ENCODE data around the gene INPP5A.
"Not testable (repeated sequence)": the region's sequence is repeated elsewhere in the genome, so short reads cannot be mapped to it uniquely, and the experiment has no call there.

The INPP5A gene, protein sequence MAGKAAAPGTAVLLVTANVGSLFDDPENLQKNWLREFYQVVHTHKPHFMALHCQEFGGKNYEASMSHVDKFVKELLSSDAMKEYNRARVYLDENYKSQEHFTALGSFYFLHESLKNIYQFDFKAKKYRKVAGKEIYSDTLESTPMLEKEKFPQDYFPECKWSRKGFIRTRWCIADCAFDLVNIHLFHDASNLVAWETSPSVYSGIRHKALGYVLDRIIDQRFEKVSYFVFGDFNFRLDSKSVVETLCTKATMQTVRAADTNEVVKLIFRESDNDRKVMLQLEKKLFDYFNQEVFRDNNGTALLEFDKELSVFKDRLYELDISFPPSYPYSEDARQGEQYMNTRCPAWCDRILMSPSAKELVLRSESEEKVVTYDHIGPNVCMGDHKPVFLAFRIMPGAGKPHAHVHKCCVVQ

DNA sequence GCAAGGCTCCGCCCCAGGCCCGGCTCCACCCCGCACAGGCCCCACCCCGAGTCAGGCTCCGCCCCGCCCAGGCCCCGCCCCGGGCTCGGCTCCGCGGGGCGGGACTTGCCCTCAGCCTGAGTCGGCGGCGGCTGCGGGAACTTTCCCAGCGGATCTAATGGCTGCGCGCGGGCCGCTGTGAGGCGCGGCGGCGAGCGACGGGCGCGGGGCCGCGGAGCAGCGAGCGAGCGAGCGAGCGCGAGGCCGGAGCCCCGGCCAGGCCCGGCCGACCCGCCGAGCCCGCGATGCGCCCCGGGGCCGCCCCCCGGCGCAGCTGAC, at the start of gene INPP5A:
Gene INPP5A (plus strand): TSS at position 104 of the 318 bp plus-strand sequence. CDS start 310 bp downstream, outside the sequence.
- FAIRE-seq: no peak

DNA sequence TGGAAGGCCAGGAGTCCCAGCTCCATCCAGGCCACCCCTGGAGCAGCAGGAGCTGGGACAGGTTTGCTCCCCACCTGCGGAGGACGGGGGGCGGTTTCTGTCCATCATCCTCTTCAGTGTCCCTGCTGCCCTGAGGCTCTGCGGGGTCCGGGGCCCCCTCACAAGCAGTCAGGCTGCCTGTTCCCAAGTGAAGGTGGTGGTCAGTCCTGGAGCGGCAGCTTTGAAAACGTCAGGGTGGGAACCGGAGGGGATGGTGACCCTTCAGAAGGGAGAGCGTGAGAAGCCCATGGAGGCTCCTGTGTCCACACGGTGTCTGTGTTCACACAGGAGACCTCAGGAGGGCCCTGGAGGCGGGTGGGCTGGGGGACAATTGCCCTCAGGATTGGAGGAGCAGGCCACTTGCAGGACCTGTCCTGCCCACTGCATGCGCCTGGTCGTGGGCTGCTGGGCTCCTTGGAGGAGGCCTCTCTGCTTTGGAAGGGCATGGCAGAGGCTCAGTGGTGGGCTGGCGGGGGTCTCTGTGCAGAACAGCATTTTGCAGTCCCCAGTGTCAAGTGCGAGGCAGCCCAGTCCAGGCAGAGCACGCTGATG, 49.3 kb upstream of the INPP5A start:
- no peak for FAIRE-seq

DNA sequence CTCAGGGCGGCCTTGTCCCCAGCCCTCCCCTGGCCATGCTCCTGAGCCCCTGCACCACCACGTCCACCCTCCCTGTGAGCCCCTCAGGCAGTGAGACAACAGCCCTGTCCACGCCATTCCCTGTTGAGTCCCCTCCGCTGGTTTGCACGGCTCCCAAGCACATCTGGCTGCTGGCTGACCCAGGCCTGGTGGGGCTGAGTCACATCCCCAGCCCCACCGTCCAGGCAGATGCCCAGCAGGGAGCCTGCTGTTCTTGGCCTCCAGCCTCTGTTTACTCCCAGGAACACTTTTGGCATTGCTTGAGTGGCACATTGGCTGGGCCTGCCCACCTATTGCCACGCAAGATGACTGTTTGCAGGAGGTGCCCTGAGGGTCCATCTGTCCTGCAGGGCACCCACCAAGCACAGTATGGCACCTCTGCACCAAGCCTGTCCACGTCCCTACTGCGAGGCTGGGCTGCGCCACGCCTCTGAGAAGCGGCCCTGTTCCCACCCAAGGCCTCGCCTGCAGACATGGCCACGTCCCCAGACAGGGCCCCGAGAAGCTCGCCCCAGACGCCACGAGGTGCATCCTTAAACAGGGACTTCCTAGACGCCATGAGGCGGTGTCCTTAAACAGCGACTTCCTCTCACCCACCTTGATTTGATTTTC, 48.4 kb upstream of the INPP5A start:
- no peak for FAIRE-seq

DNA sequence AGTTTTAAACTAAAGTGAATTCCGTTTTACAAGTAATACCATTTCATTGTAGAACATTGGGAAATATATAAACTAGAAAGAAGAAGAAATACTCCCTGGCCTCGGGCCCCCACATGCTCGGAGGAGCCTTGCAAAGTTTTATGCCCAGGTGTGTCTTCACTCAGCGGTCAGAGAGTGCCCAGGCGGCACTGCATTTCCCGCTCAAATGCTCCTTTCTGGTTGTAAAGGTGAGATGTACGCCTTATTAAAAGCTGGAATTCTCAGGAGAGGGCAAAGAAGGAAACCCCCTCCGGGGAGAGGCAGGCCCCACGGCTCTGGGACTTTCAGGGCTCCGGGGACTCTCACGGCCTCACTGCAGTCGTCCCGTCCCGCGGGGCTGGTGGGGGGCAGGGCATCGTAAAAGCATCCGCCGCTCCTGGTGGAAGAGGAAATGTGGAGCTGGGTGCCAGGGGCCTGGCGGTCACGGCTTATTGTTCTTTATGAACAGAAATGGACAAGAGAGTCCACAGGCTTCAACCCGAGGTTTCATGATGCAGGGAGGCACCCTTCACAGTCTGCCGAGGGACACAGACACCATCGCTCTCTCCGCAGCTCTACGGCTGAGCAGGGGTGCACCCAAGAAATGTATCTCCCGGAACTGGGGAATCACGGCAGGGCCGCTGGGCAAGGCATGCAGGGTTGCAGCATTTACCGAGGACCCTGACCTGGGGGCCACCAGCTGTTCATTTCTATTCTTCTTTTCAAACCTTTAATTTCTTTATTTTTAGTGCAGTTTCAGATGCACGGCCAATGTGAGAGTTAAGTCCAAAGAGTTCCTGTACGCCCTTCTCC, 47.7 kb upstream of the INPP5A start:
- no peak for FAIRE-seq

DNA sequence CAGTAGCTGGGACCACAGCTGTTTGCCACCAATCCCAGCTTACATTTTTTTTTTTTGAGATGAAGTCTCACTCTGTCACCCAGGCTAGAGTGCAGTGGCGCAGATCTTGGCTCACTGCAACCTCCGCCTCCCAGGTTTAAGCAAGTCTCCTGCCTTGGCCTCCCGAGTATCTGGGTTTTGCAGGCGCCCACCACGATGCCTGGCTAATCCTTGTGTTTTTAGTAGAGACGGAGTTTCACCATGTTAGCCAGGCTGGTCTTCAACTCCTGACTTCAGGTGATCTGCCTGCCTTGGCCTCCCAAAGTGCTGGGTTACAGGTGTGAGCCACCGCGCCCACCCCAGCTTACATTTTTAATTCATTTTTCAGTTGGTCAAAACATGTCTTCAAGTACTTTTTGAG, 46.1 kb upstream of the INPP5A start:
- FAIRE-seq: not testable (repeated sequence)

DNA sequence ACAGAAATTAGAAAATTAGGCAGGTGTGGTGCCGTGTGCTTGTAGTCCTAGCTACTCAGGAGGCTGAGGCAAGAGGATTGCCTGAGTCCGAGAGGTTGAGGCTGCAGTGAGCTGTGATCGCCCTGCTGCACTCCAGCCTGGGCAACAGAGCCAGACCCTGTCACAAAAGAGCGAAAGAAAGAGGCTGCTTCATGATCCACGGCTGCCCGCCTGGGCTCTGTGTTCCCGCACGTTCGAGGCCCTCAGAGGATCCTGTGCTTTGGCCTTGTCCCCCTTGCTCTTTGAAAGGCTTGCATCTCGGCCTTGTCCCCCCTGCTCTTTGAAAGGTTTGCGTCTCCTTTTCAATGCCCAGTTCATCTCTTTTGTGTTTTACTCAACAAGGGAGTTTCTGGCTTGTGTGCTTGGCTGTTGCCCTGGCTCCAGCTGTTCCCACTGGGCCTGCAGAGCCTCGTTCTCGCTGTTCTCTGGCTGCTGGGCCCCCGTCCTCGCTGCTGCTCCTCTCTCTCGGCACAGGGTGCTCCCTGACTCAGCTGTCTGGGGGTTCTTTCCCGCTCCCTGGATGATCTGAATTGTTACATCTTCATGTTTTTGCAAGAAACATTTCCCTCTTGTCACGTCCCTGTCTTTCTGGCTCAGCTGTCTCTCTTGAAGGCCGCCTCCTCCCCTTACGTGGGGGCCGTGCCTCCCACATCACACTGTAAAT, 45.1 kb upstream of the INPP5A start:
- FAIRE-seq: no peak

DNA sequence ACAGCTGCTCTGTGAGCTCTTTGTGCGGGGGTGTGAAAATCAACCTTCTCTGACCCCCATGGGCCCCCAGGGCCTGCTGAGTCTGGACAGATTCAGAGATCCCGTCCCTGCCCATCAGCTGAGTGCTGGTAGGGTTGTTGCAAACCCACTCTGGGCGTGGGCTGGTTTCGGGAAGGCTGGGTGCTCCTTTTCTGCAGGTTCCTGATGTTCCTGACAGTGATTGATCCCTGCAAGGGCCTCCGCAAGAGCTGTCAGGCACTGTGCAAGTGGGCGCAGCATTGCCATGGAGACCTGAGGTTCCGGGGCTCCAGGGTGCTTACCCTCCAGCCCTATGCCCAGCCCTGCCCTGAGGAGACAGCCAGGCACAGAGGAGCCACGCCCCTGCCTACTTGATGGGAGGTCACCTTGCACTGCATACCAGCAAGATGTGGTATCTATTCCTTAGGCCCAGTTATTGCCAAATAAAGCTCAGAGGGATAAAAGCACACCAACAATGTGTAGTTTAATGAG, 44.3 kb upstream of the INPP5A start:
- FAIRE-seq: no peak

DNA sequence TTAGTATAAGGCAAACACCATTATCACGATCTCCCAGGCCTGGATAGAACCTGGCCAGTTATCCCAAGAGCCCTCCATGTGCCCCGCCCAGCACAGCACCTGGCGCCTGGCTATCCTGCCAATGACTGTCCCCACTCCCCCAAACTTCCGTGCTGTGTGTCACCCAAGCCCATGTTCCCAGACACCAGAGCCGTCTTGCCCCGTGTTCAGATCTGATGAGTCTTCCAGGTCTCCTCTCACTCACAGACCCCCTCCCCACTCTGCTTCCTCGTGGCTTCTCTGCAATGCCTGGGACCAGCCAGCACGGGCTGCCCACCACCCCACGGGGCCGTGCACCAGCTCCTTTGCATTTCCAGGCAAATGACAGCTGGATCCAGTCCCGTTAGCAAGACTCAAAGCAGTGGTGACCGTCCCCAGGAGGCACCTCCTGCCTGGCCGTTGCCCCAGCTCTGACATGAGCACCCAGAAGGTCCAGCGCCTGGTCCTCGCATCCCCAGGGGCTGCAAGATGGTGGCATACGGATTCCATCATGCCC, 43.8 kb upstream of the INPP5A start:
- no peak for FAIRE-seq

DNA sequence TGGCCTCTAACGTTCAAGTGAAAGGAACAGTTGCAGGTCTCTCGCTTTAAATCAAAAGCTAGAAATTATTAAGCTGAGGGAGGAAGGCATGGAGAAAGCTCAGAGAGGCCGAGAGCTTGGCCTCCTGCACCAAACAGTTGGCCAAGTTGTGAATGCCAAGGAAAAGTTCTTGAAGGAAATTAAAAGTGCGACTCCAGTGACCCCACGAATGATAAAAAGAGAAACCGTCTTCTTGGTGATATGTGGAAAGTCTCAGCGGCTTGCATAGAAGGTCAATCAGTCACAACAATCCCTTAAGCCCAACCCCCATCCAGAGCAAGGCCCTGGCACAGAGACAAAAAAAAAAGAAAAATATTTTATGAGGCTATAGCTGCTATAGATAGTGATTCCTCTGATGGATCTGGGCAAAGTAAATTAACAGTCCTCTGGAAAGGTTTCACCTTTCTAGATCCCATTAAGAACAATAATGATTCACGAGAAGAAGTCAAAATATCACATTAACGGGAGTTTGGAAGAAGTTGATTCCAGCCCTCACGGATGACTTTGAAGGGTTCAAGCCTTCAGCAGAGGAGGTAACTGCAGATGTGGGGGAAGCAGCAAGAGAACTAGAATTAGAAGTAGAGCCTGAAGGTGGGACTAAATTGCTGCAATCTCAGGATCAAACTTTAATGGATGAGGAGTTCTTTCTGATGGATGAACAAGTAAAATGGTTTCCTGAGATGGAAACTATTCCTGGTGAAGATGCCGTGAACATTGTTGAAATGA, 42.5 kb upstream of the INPP5A start:
- FAIRE-seq: no peak

DNA sequence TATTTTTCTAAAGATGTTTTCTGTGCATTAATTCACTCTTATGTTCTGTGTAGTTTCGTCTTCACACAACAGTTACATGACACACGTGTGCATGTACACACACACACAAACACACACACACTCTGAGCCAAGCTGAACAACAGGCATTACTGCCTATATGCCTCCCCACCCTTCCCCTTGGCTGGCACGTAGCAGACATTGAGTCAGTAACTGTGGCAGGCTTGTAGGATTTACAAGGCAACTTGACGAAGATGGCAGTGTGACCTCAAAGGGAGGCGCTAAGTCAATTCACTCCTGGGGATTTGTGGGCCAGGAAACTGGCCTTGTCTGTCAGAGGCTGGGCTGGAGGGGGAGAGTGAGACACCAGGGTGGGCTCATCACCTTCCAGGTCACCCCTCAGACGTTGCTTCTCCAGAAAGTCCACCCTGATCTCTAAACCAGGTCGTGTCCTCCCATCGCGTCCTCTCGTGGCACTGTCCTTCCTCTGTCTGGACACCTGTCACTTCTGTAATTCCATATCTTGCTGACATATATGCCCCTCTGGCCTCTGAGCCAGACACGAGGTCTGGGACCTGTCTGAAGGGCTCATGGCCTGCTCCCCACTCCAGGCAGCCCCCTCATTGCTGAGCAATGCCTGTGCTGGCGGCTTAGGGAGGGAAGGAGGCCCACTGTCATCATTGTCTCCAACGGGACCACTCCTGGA, 41.1 kb upstream of the INPP5A start:
- FAIRE-seq: no peak

DNA sequence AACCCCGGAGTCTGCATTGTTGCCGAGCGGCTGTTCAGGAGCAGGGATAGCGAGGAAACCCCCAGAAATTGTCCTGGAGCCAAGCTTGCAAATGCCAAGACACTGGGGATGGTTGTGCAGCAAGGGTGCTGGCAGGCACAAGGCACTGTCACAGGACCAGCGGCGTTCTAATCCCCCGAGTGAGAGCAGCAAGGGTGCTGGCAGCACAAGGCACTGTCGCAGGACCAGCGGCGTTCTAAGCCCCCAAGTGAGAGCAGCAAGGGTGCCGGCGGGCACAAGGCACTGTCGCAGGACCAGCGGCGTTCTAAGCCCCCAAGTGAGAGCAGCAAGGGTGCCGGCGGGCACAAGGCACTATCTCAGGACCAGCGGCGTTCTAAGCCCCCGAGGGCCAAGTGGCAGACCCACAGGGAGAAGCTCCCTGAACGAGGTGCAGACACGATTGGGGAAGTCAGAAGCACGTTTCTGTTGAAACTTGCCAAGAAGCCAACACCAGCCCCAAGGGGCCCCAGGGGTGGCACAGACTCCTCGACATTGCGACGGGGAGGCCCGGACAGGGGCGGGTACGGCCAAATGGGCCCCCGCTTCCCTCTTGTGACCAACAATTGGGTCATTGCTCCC, 40.4 kb upstream of the INPP5A start:
- FAIRE-seq: no peak

DNA sequence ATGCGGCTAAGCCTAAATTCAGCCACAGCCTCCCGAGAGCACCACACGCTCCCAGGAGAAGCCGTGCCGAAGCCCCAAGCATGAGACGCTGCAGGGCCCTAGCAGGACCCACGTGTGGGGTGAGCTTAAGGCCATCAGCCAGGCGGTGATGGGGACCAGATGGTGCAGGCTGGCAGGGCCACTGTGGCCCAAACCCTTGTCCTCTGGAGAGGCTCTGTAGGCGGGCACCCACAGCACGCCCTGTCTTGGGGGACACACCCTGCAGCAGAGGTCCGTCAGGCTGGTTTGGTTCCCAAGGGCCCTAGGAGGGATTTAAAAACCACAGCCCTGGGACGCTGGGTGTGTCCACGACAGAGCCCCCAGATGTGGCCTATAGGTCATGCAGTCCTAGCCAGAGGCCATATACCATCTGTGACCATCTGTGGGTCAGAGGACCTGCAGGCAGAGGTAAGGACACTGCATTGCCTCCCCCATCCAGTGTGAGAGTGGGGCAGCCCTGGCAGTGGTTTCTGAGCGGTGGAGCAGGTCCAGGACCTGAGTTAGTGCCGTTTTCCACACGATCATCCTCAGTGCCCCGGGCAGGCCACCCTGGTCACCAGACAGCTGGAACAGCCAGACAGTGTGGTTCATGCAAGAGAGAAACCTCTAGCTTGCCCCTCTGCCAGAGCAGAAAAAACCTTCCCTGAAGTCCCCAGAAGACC, 39.6 kb upstream of the INPP5A start:
- no peak for FAIRE-seq

DNA sequence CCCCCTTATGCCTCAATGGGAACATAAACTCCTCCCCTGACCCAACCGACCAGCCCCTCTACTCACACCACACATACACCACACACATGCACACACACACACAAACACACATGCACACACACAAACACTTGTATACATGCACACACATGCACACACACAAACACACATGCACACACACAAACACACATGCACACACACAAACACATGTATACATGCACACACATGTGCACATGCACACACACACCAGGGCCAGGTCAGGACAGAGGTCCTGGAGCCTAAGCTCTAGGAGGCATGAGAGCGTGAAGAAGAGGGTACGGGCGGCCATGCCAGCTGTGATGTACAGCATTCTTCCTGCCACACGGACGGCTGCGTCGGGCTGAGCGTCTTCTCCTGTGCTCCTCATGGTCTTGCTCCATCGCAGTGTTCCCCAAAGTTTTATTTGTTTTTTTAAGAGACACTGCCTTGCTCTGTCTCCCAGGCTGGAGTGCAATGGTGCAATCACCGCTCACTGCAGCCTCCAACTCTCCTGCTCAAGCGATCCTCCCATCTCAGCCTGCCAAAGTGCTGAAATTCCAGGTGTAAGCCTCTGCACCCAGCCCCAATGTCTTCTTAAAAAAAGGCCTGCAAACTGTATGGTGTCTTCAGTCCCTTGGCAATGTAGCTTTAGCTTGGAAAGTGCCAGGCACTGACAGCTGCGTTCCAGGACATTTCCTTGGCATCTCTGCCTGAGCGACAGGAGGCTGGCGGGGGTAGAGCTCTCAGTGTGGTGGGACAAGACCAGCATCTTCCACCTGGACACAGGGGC, 38.8 kb upstream of the INPP5A start:
- FAIRE-seq: no peak

DNA sequence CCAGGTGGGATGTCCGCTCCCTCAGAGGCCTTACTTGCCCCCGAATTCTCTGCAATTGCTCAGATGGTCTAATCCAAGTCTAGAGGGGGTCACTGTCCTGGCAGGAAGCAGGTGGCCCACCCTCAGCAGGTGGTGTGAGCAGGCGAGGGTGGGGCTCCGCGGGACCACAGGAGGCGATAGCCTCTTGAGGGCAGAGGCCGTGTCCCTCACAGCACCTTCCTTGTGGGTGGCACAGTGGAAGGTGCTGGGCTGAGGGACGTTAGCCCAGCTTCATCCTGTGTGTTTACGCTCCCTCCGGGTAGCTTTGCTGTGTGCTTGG, 38.3 kb upstream of the INPP5A start:
- FAIRE-seq: no peak

DNA sequence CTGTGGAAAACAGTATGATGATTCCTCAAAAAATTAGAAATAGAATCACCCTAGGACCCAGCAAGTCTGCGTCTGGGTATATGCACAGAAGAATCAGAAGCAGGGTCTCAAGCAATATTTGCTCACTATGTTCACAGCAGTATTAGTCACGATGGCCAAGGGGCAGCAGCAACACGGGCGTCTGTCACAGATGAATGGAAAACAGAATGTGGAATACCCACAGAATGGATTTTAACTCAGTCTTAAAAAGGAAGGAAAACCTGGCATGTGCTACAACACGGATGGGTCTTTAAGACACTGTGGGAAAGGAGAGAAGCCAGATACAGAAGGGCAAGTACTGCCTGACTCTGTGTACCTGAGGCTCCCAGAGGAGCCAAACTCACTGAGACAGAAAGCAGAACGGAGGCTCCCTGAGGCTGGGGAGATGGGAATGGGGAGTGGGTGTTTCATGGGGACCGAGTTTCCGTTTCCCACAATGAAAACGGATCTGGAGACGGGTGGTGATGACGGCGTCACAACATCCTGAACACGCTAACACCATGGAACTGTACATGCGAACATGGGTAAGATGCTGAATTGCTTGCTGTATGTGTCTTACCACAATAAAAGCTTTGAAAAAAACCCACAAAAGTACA, 36.7 kb upstream of the INPP5A start:
- no peak for FAIRE-seq

DNA sequence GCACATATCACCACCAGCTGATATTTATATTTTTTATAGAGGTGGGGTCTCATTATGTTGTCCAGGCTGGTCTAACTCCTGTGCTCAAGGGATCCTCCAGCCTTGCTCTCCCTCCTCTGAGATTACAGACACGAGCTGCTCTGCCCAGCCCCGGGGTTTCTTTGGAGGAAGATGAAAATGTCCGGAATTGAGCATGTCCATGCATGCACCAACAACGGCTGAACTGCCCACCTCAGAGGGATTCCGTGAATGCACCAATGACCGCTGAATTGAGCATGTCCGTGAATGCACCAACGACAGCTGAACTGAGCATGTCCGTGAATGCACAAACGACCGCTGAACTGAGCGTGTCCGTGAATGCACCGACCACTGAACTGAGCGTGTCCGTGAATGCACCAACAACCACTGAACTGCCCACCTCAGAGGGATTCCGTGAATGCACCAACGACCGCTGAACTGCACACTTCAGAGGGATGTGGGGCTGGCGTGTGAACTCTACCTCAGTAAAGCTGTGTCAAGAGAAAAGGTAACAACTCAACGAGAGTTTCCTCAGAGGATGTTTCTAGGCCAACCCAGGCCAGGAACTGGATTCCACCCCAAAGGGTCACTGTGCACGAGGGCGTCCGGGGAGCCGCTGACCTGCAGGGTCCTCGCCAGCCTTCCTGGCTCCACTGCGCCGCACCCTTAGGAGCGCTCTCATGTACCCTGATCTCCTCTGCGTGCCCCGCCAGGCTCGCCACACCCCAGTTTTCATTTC, 34.9 kb upstream of the INPP5A start:
- no peak for FAIRE-seq
